Mesothelial cell of epicardium (in vitro differentiated cells): ENCODE measurements around the gene C6orf62. TPM values are rescaled to one million over a fixed set of nuclear protein-coding genes. Genes with fewer than 3 reads are reported as not detected.
"Not testable (repeated sequence)": the region's sequence is repeated elsewhere in the genome, so short reads cannot be mapped to it uniquely, and the experiment has no call there.

Experiments used
- DNase-seq, 2 experiments: peaks; one replicate each; pipeline ENCODE4 v3.0.0; 2021; ENCODE audit warnings: low spot score in 2 of 2; ENCODE audit not compliant: unreplicated experiment in 2 of 2
- H3K27ac Mint-ChIP-seq: 2 replicates; pipeline ENCODE4 v1.8.0; 2021; ENCODE audit warnings: mixed read lengths
- H3K27me3 Mint-ChIP-seq: 2 replicates; pipeline ENCODE4 v1.8.0; 2021; ENCODE audit warnings: low read depth, mixed read lengths
- H3K36me3 Mint-ChIP-seq: 2 replicates; pipeline ENCODE4 v1.8.0; 2021; ENCODE audit warnings: mixed read lengths
- H3K4me1 Mint-ChIP-seq: 2 replicates; pipeline ENCODE4 v1.8.0; 2021; ENCODE audit warnings: mixed read lengths
- H3K4me3 Mint-ChIP-seq: 2 replicates; pipeline ENCODE4 v1.8.0; 2021; ENCODE audit warnings: mild to moderate bottlenecking, moderate library complexity, mixed read lengths
- H3K9me3 Mint-ChIP-seq: 2 replicates; pipeline ENCODE4 v1.8.0; 2021; ENCODE audit warnings: mixed read lengths
- CTCF ChIP-seq: fragments of 200-600 bp; sonication (generic); IDR thresholded peaks from one replicate; pipeline ENCODE4 v1.5.0; 2021; ENCODE audit warnings: antibody characterized with exemption; ENCODE audit not compliant: unreplicated experiment
- total RNA-seq: library from RNA; stranded (reverse); gene quantifications from 3 replicates; pipeline ENCODE4 v1.2.1, GENCODE V29; 2021

C6orf62 gene
- 60.5 to 61.9 TPM (median 61.0 TPM) in 3 replicates for total RNA-seq

GRCh38 chr6:24719125-24719971 is at the start of gene C6orf62:
C6orf62 (minus strand) TSS chr6:24719154; CDS start chr6:24718668, 486 bp downstream.
- Mint-ChIP-seq H3K4me3 (peak within 1 kb of the TSS; percentile 98), H3K4me1 (peaks cover 37% of the 10 kb centered on the region), H3K36me3 (peaks cover 16% of the 10 kb centered on the region), H3K27me3 (no peaks in the 10 kb centered on the region), H3K9me3 (no peaks in the 10 kb centered on the region), H3K27ac (peak within 1 kb of the TSS; percentile 100)
- DNase-seq = no peak
- TF ChIP-seq CTCF = no peak

- H3K27me3 Mint-ChIP-seq = no peaks in the 10 kb centered on the region
- no peak overlapping the region for H3K4me3 Mint-ChIP-seq
- no peaks in the 10 kb centered on the region for H3K36me3 Mint-ChIP-seq
- no peak for TF ChIP-seq CTCF
- no peaks in the 10 kb centered on the region for H3K9me3 Mint-ChIP-seq
- peaks cover 3% of the 10 kb centered on the region for H3K4me1 Mint-ChIP-seq
- no peak for DNase-seq
- H3K27ac Mint-ChIP-seq = no peak overlapping the region
These were observed 49.4 kb upstream of the C6orf62 start for GRCh38 chr6:24768361-24768760.

- no peak for TF ChIP-seq CTCF
- peaks cover 4% of the 10 kb centered on the region for H3K4me1 Mint-ChIP-seq
- no peaks in the 10 kb centered on the region for H3K9me3 Mint-ChIP-seq
- no peak for DNase-seq
- no peaks in the 10 kb centered on the region for H3K36me3 Mint-ChIP-seq
- no peak overlapping the region for H3K27ac Mint-ChIP-seq
- no peaks in the 10 kb centered on the region for H3K27me3 Mint-ChIP-seq
- H3K4me3 Mint-ChIP-seq = no peak overlapping the region
These were observed 47.9 kb upstream of the C6orf62 start for GRCh38 chr6:24766680-24767462.

GRCh38 chr6:24765968-24766367 is 47.0 kb upstream of the C6orf62 start:
- not testable (repeated sequence) for DNase-seq, H3K4me1 Mint-ChIP-seq, H3K27ac Mint-ChIP-seq, H3K9me3 Mint-ChIP-seq, H3K36me3 Mint-ChIP-seq, H3K4me3 Mint-ChIP-seq, H3K27me3 Mint-ChIP-seq

GRCh38 chr6:24764833-24765828 is 46.2 kb upstream of the C6orf62 start:
- not testable (repeated sequence) for DNase-seq, H3K27me3 Mint-ChIP-seq, H3K4me3 Mint-ChIP-seq, H3K9me3 Mint-ChIP-seq, H3K36me3 Mint-ChIP-seq, H3K4me1 Mint-ChIP-seq, H3K27ac Mint-ChIP-seq

- Mint-ChIP-seq H3K36me3 (no peaks in the 10 kb centered on the region), H3K27me3 (no peaks in the 10 kb centered on the region), H3K27ac (peak overlapping the region; percentile 13), H3K4me3 (no peak overlapping the region), H3K4me1 (peaks cover 4% of the 10 kb centered on the region), H3K9me3 (no peaks in the 10 kb centered on the region)
- TF ChIP-seq CTCF = no peak
- DNase-seq = no peak
These were observed 44.6 kb upstream of the C6orf62 start for GRCh38 chr6:24763578-24763977.
